Large intestine (tissue), 3 donors: Measurements from ENCODE around the gene CDK2AP2. TPM values are rescaled to one million over a fixed set of nuclear protein-coding genes. Genes with fewer than 3 reads are reported as not detected.
"Not testable (repeated sequence)": the region's sequence is repeated elsewhere in the genome, so short reads cannot be mapped to it uniquely, and the experiment has no call there.

Experiments
- DNase-seq, 2 donors: peaks; one replicate each; pipeline versions ENCODE4 v3.0.0 to v3.0.0-alpha.2; 2013
- H3K27ac ChIP-seq: one replicate; pipeline ENCODE4 v1.5.1; 2013; ENCODE audit warnings: low read length
- H3K27me3 ChIP-seq: 2 replicates; pipeline ENCODE4 v1.6.1; 2013; ENCODE audit warnings: low read length; ENCODE audit not compliant: control insufficient read depth, insufficient read depth
- H3K36me3 ChIP-seq: 2 replicates; pipeline ENCODE4 v1.6.1; 2013; ENCODE audit warnings: low read length; ENCODE audit not compliant: control insufficient read depth, insufficient read depth
- H3K4me1 ChIP-seq: one replicate; pipeline ENCODE4 v1.6.1; 2013; ENCODE audit warnings: low read length; ENCODE audit not compliant: control insufficient read depth, insufficient read depth
- H3K4me3 ChIP-seq: one replicate; pipeline ENCODE4 v1.5.1; 2013; ENCODE audit warnings: low read length
- H3K9me3 ChIP-seq: one replicate; pipeline ENCODE4 v1.6.1; 2013; ENCODE audit warnings: mild to moderate bottlenecking, low read depth, low read length, moderate library complexity; ENCODE audit not compliant: control insufficient read depth
- WGBS: methylation state at CpG from one replicate; pipeline ENCODE4 v1.1.5; 2013; ENCODE audit warnings: low lambda C conversion rate; ENCODE audit not compliant: insufficient coverage; 5-methylcytosine and 5-hydroxymethylcytosine counted together
- polyA plus RNA-seq: library from polyadenylated mRNA; unstranded; fragments of 120-200 nt; gene quantifications from one replicate; pipeline ENCODE4 v1.2.1, GENCODE V29; 2013

CDK2AP2 gene
- polyA plus RNA-seq, 1 donor: 105 TPM

- no peaks in the 10 kb centered on the region for H3K27me3 ChIP-seq
- H3K9me3 ChIP-seq: peaks cover 6% of the 10 kb centered on the region
- no CpG with 5 or more reads among the region's 5 CpGs for WGBS
- peak in 1 of 2 donors; percentile 54 for DNase-seq
- H3K27ac ChIP-seq: peak overlapping the region; percentile 93
- H3K36me3 ChIP-seq: no peaks in the 10 kb centered on the region
- H3K4me1 ChIP-seq: peaks cover 22% of the 10 kb centered on the region
- peak overlapping the region; percentile 96 for H3K4me3 ChIP-seq
Measured at GRCh38 chr11:67468056-67468455, 39.9 kb downstream of the CDK2AP2 start.

DNA sequence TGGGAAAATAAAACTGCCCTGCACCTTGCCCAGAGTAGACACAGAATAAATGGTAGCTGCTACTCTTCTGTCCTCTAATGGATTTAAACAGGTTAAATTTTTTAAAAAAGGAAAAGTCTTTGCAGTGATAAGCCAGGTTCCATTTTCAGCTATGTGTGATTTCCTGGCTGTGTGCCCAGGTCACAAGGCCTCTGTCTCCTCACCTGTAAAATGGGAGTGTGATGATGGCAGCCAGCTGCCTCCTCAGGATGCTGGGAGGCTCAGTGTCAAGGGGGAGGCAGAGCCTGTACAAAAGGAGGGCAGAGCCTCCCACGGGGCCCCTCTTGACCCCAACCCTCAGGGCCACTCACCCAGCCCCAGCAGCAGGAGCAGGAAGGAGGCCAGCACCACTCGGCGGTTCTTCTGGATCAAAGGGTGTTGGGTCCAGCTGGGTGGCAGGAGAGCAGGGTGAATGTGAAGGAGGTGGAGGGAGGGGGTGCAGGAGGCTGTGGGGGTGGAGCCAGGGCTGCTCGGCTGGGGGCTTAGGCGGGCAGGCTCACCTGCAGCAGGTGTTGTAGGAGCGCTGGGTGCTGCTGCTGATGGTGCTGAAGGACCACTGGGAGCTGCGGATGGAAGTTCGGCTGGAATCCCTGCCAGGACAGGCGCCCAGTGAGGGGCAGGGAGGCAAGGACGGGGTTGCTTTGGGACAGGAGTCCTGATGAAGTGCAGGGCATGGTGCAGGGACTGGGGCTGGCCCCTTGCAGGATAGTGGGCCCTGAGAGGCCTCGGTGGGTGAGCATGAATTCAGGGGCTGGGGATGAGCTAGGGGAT lies 40.8 kb downstream of the CDK2AP2 start:
- no peak for DNase-seq
- H3K27ac ChIP-seq: no peak overlapping the region
- no peaks in the 10 kb centered on the region for H3K36me3 ChIP-seq
- peaks cover 22% of the 10 kb centered on the region for H3K4me1 ChIP-seq
- peak overlapping the region; percentile 96 for H3K4me3 ChIP-seq
- peaks cover 6% of the 10 kb centered on the region for H3K9me3 ChIP-seq
- no peaks in the 10 kb centered on the region for H3K27me3 ChIP-seq
- no CpG with 5 or more reads among the region's 11 CpGs for WGBS

DNA sequence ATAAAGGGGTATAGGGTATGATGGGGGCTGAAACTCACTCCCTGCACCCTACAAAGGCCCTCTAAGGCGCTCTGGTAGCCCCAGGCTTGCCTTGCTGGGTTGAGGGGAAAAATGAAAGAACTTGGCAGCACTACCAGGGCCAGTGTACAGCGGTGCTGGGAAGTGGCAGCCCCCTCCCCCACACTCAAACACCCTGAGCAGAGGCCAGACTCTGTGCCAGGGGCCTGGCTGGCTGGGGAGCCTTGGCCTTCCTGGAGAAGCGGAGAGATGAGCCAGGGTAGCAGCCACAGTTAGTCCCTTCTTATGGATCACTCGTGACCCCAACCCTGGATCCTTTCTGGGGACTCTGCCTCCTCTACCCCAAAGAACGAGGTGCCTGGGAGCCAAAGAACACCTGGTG lies 41.6 kb downstream of the CDK2AP2 start:
- H3K36me3 ChIP-seq: no peaks in the 10 kb centered on the region
- H3K9me3 ChIP-seq: peaks cover 6% of the 10 kb centered on the region
- DNase-seq: no peak
- no CpG with 5 or more reads among the region's 5 CpGs for WGBS
- H3K4me3 ChIP-seq: no peak overlapping the region
- peaks cover 22% of the 10 kb centered on the region for H3K4me1 ChIP-seq
- no peak overlapping the region for H3K27ac ChIP-seq
- no peaks in the 10 kb centered on the region for H3K27me3 ChIP-seq

DNA sequence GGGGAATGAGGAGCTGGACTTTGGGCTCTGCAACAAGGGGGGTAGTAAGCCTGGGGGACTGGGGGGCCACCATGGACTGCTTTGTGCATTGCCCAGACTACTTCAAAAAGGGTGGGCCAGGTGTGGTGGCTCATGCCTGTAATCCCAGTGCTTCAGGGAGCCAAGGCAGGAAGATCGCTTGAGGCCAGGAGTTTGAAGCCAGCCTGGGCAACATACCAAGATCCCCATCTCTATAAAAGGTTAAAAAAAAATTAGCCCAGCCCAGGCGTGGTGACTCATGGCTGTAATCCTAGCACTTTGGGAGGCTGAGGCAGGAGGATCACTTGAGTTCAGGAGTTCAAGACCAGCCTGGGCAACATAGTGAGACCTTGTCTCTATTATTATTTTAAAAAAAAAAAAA lies 42.4 kb downstream of the CDK2AP2 start:
- H3K36me3 ChIP-seq, H3K9me3 ChIP-seq, DNase-seq, H3K27me3 ChIP-seq: not testable (repeated sequence)
- Histone ChIP-seq H3K27ac (peak overlapping the region; percentile 90), H3K4me1 (peaks cover 22% of the 10 kb centered on the region), H3K4me3 (peak overlapping the region; percentile 78)
- WGBS: no CpG with 5 or more reads among the region's 2 CpGs

- Histone ChIP-seq H3K36me3 (no peaks in the 10 kb centered on the region), H3K4me3 (peak overlapping the region; percentile 78), H3K9me3 (peaks cover 6% of the 10 kb centered on the region), H3K4me1 (peaks cover 22% of the 10 kb centered on the region), H3K27ac (peak overlapping the region; percentile 90), H3K27me3 (no peaks in the 10 kb centered on the region)
- DNase-seq: peak in 1 of 2 donors; percentile 39
- WGBS: no CpG with 5 or more reads among the region's 3 CpGs
Measured at GRCh38 chr11:67465189-67465510, 42.8 kb downstream of the CDK2AP2 start.

DNA sequence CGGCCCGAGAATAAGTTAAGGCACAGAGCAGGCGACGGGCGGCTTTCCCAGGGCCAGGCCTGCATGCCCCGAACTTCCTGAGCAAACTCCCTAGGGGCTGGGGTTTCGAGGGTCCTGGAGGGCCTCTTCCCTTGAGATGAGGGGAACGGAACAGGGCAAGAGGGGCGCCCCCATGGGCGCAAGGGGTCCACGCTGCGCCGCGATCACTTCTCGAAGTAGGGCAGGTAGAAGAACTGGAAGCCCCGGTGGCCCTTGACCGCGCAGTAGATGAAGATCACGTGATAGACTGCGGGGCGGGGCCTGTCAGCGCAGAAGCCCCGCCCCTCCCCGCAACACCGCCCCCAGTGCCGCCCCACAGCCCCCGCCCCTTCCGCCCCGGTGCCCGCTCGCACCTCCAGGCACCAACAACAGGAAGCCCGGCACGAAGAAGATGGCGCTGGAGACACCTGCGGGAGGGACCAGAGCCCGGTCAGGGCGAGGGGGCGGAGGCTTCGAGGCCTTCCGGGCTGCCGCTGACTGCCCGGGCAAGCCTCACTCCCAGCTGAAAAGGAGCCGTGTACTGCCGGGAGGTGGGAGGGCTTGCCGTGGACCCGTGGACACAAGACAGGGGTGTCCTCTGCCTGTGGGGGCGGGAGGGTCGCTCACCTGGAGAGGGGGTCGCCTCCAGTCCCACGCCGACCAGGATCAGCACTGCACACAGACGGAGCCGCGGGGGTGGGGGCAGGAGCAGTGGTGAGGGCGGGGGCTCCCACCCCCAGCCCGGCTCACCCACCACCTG lies 43.4 kb downstream of the CDK2AP2 start:
- no CpG with 5 or more reads among the region's 56 CpGs for WGBS

DNA sequence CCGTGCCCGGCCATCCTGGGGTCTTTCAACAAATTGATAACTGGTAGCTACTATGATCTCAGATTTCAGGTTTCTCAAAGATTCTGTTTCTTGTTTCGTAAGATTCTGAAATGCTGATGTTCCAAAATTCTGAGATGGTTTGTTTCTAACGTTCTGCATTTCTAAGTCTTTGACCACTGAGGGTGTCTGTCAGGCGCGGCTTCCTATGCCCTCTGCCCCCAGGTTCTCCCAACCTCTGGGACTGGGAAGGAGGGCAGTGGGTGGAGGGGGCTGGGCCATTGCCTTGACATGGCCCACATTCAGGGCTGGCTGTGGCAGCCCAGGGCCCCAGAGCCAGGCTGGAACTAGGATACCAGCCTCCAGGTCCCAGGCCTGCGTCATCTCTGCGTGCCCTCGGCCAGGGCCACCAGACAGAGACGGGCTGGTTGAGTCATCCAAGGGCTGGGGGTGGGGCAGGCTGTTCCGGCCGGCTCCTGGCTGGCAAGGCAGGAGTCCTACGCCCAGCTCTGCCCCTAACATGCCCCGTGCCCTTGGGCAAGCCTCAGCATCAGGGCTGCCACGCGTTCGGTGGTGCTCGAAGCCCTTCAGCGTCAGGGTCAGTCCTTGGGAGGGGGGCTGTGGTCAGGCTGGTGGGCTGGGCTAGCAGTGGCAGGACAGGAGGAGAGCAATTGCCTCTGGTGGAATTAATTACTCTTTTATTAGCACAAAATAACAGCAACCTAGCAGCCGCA lies 44.1 kb downstream of the CDK2AP2 start:
- DNase-seq: peak in 1 of 2 donors; percentile 14

More for the DNA sequence above, 43.4 kb downstream of the CDK2AP2 start:
- no peaks in the 10 kb centered on the region for H3K27me3 ChIP-seq
- peaks cover 22% of the 10 kb centered on the region for H3K4me1 ChIP-seq
- peak overlapping the region; percentile 78 for H3K4me3 ChIP-seq
- peak overlapping the region; percentile 90 for H3K27ac ChIP-seq
- no peaks in the 10 kb centered on the region for H3K36me3 ChIP-seq
- DNase-seq: peak; percentile 82 to 89
- H3K9me3 ChIP-seq: peaks cover 6% of the 10 kb centered on the region

DNA sequence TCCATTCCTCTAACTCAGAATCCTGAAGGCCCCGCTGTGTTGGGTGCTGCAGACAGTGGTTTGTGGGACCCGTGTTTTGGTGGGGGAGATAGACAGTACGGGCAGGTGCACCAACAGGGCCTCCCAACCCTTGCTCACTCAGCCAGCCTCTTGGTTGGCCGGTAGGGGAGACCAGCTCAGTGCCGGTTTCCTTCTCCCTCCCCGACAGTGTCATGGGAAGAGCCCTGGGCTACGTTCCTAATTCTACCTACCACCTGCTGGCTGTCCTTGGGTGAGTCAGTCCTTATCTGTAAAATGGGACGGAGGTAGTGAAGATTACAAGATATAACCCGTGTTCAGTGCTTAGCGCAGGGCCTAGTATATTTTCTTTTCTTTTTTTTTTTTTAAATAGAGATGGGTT lies 44.8 kb downstream of the CDK2AP2 start:
- no peak overlapping the region for H3K27ac ChIP-seq
- H3K4me3 ChIP-seq: no peak overlapping the region
- H3K36me3 ChIP-seq: no peaks in the 10 kb centered on the region
- no peak for DNase-seq
- WGBS: no CpG with 5 or more reads among the region's 10 CpGs
- peaks cover 6% of the 10 kb centered on the region for H3K9me3 ChIP-seq
- H3K4me1 ChIP-seq: peaks cover 20% of the 10 kb centered on the region
- no peaks in the 10 kb centered on the region for H3K27me3 ChIP-seq

More for the DNA sequence above, 44.1 kb downstream of the CDK2AP2 start:
- no CpG with 5 or more reads among the region's 20 CpGs for WGBS
- H3K27ac ChIP-seq: peak overlapping the region; percentile 59
- peak overlapping the region; percentile 78 for H3K4me3 ChIP-seq
- peaks cover 22% of the 10 kb centered on the region for H3K4me1 ChIP-seq
- no peaks in the 10 kb centered on the region for H3K36me3 ChIP-seq
- no peaks in the 10 kb centered on the region for H3K27me3 ChIP-seq
- peaks cover 6% of the 10 kb centered on the region for H3K9me3 ChIP-seq

DNA sequence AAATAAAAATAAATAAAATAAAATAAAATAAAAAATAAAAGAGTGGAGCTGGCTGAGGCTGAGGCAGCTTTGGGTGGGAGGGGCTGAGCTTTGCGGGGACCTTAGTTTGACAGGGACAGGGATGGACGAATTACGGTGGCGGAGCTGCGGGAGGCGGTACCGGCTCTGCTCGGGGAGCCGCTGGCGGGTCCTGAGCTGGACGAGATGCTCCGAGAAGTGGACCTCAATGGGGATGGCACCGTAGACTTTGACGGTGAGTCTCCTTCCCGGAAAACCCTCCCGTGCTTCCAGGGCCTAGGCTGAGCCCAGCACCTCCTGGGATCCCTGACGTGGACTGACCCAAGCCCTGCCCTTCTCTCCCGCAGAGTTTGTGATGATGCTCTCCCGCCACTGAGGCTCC lies 49.7 kb downstream of the CDK2AP2 start:
- Histone ChIP-seq H3K27me3 (no peaks in the 10 kb centered on the region), H3K4me3 (no peak overlapping the region), H3K36me3 (no peaks in the 10 kb centered on the region), H3K4me1 (no peaks in the 10 kb centered on the region), H3K9me3 (no peaks in the 10 kb centered on the region), H3K27ac (no peak overlapping the region)
- DNase-seq: no peak
- no CpG with 5 or more reads among the region's 19 CpGs for WGBS

DNA sequence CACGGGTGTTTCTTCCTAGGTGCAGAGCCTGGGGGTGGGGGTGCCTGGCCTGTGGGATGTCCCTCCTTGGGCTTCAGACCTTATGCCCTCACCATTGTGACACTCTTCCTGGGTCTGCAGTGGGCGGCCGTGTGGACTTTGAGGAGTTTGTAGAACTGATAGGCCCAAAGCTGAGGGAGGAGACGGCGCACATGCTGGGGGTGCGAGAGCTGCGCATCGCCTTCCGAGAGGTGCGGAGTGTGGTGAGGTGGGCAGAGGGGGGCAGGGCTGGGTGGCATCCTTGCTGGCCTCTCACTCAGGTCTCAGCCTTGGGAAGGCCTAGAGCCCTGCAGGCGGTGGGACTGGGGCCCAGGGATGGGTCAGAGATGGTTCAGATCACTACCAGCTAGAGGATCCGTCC lies 50.5 kb downstream of the CDK2AP2 start:
- Histone ChIP-seq H3K27ac (no peak overlapping the region), H3K4me1 (no peaks in the 10 kb centered on the region), H3K27me3 (no peaks in the 10 kb centered on the region), H3K36me3 (no peaks in the 10 kb centered on the region), H3K4me3 (no peak overlapping the region), H3K9me3 (no peaks in the 10 kb centered on the region)
- DNase-seq: no peak
- WGBS: no CpG with 5 or more reads among the region's 12 CpGs
